Right lobe of liver (tissue), 4 donors: Measurements from ENCODE around the gene ZNF714.

Source experiments
- POLR2A ChIP-seq: fragments of 450-650 bp; IDR thresholded peaks from one replicate; pipeline ENCODE4 v1.6.1; 2017; ENCODE audit warnings: antibody characterized with exemption, mild to moderate bottlenecking
- TF ChIP-seq, protein P1 (sequence below), 4 donors: fragments of 200-600 bp in 3 of 4; fragments of 450-650 bp in 1 of 4; IDR thresholded peaks; one replicate each; pipeline versions ENCODE4 v1.5.1 to v1.8.0; 2016 to 2022; ENCODE audit warnings: antibody characterized with exemption in 4 of 4, mild to moderate bottlenecking in 2 of 4
- donor health status: DM: no; HTN: no; CAD: no.
- donor health status: DM: no; HTN: no; CAD: no.
- donor health status: DM: no; HTN: yes; CAD: no.

DNA sequence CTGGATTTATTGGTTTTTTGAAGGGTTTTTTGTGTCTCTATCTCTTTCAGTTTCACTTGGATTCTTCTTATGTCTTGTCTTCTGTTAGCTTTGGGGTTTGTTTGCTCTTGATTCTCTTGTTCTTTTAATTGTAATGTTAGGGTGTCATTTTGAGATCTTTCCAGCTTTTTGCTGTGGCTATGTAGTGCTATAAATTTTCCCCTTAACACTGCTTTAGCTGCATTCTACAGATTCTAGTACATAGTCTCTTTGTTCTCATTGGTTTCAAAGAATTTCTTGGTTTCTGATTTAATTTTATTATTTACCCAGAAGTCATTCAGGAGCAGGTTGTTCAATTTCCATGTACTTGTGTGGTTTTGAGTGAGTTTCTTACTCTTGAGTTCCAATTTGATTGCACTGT is 37.0 kb upstream of the ZNF714 start:
- no peak for TF ChIP-seq POLR2A
- TF ChIP-seq, protein P1, sequence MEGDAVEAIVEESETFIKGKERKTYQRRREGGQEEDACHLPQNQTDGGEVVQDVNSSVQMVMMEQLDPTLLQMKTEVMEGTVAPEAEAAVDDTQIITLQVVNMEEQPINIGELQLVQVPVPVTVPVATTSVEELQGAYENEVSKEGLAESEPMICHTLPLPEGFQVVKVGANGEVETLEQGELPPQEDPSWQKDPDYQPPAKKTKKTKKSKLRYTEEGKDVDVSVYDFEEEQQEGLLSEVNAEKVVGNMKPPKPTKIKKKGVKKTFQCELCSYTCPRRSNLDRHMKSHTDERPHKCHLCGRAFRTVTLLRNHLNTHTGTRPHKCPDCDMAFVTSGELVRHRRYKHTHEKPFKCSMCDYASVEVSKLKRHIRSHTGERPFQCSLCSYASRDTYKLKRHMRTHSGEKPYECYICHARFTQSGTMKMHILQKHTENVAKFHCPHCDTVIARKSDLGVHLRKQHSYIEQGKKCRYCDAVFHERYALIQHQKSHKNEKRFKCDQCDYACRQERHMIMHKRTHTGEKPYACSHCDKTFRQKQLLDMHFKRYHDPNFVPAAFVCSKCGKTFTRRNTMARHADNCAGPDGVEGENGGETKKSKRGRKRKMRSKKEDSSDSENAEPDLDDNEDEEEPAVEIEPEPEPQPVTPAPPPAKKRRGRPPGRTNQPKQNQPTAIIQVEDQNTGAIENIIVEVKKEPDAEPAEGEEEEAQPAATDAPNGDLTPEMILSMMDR (IDR thresholded peaks at IDR 0.05), result no peak
